Medulla oblongata (tissue), 1 donor: Measurements from ENCODE around the gene RPTOR.
A peak's percentile ranks its signal among the peaks of the same experiment; 100 is the strongest.
"Not testable (repeated sequence)": the region's sequence is repeated elsewhere in the genome, so short reads cannot be mapped to it uniquely, and the experiment has no call there.

ENCODE experiments used
- DNase-seq: peaks from one replicate; pipeline ENCODE4 v3.0.0-alpha.2; 2015; ENCODE audit errors: extremely low spot score

The RPTOR gene

GRCh38 chr17:80513892-80514291, 30.7 kb upstream of the RPTOR start:
- DNase-seq: no peak

GRCh38 chr17:80516171-80516932, 28.3 kb upstream of the RPTOR start:
- no peak for DNase-seq

DNA sequence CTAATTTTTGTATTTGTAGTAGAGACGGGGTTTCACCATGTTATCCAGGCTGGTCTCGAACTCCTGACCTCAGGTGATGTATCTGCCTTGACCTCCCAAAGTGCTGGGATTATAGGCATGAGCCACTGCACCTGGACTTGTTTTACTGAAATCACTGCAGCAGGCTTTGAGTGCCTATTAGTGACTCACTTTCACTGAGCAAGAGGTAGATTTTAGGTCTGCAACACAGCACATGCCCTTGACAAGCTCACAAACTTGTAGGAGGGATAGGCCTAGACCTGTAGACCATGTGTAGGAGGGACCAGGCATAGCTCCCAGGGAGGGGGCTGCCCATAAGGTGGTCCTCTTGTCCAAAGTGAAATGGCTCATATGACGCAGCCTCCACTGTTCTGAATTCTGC, 27.0 kb upstream of the RPTOR start:
- no peak for DNase-seq

DNA sequence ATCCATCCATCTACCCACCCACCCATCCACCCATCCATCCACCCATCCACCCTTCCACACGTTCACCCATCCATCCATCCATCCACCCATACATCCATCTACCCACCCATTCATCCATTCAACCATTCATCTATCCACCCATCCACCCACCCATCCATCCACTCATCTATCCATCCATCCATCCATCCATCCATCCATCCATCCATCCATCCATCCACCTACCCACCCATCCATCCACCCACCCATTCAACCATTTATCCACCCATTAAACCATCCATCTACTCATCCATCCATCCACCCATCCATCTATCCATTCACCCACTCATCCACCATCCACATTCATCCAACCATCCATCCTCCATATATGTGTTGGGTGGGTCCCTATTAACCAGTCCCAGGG, 26.2 kb upstream of the RPTOR start:
- no peak for DNase-seq

GRCh38 chr17:80519091-80519781, 25.4 kb upstream of the RPTOR start:
- DNase-seq: no peak

GRCh38 chr17:80520810-80521455, 23.7 kb upstream of the RPTOR start:
- DNase-seq: no peak

- no peak for DNase-seq
Observed at GRCh38 chr17:80523054-80523744, 21.4 kb upstream of the RPTOR start.

DNA sequence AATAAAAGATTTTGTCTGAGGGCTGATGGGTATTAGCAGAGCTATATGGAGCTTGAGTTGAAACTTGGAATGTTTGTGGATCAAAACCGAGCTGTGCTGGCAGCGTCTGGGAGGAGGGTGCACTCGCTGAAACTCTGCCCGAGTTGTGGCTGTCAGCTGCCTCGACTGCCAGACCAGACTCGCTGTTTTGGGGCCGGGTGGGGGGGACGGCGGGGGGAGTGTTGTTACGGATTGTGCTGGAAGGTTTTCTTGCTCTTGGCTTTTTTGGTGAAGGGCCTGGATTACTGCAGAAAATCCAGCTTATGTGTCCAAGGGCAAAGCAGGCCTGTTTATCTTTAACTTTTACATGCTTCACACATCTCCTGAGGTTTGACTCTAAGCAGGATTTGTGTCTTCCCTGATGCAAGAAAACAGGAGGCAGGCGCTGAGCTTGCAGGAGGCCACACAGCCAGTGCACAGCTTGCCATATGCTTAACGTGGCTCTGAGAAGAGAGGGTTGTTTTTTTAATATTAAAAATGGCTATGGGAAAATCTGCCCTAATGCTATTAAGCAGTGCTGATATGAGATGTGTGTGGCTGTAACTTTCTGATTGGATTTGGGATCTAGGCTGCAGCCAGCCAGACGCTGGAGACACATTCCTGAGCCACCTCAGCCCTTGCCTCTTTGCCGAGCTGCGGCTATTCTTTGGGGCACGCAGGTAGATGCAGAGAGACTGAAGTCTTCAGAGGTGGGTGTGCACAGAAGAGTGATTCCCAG, 20.5 kb upstream of the RPTOR start:
- no peak for DNase-seq

DNA sequence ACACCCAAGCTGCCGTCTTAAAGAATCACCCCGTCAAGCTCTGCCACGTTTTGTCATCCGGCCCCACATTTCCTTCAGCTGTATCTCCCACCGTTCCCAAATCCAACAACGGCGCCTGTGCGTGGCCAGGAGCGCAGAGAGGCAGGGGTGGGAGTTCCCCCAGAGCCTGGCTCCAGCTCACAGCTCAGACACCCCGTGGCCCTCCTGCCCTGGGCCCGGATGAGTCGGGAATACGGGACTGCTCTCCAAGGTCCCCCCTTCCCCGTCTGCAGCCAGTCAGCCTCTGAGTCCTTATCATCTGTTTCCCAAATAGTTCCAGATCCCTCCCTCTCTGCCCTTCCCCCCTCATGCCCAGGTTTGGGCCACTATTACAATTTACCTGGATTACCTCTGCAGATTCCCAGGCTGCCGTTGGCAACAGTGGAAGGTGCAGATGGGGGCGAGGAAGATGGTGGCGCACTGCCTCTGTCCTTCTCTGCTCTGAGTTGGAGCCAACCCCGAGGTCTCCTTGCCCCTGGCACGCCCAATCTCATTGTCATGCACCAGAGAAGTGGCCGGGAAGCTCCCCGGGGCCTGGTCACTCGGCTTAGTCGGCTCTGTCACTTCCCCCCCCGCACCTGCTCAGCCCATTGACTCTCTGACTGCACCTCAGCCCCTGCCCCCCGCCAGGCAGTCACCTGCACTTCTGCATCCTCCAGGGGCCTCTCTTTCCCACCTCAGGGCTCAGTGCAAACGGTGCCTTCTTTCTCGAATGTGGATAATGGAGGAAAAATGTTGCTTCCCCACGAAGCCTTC, 18.3 kb upstream of the RPTOR start:
- no peak for DNase-seq

DNA sequence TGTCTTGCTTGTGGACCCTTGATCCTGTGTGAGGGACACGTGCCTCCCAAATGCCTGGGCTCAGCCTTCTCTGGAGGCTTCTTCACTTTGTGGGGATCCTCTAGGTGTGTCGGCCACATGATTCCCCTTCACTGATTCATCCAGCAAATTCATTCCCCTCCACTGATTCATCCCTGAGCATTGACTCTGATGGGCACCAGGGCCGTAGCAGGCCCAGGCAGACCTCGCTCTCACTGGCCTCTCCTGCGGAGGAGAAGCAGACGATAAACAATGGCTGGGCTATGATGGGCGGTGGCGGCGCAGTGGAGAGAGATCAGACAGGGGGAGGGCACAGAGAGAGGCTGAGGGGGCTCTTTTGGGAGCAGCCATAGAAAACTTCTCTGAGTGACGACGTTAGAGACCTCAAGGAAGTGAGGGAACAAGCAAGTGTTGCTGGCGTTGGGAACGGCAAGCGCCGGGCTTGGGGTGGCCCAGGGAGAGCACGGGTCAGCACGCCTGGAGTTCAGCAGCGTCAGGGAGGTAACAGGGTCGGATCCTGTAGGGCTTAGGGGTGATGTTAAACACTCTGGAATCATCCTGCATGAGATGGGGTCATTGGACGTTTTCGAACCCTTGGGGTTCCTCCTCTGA, 17.5 kb upstream of the RPTOR start:
- no peak for DNase-seq

DNA sequence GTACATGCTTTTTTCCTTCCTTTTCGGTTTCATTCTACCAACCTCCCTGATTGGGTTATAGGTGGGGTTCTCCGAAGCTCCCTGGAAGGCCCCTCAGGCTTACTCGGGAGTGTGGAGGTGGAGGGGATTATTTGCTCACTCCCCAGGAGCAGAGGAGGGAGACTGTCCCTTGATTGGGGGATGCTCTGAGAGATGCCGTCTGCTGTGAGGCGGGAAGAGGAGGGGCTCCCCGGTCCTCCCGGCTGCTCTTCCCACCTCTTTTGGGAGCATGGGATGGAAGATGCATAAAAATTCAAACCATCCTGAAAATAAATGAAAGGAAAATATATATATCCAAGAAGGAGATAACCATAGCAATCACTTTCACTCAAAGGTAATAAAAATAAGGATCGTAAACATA, 16.1 kb upstream of the RPTOR start:
- DNase-seq: no peak

DNA sequence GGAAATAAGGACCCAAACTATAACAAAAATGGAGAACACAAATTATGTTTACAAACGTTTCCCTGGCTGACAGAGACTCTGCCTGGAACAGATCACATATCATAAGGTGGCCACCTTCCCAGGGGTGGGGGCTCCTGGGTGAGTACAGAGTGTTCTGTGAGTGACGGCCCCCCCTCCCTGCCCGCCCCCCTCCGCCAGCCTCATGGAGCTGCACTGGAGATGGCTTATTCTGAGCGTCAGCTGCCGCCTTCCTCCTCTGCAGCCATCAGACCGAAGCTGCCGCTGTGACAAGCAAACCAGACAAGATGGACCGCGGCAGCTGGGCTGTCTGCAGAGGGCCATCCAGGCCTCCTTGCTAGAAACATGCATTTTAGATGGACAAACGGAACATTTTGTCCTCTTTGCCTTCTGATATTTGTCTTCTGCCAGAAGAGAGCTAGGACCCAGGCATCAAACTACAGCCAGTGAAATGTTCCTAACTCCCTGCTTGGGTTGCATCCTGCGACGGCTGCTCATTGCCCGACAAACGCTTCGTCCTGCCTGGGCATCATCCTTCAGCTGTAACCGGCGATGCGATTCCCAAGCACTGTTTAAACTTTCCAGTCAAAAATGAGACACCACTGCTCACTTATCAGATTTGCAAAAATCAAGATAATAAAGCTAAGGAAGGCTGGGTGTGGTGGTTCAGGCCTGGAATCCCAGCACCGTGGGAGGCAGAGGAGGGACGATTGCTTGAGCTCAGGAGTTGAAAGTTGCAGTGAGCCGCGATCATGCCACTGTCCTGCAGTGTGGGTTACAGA, 15.3 kb upstream of the RPTOR start:
- no peak for DNase-seq

DNA sequence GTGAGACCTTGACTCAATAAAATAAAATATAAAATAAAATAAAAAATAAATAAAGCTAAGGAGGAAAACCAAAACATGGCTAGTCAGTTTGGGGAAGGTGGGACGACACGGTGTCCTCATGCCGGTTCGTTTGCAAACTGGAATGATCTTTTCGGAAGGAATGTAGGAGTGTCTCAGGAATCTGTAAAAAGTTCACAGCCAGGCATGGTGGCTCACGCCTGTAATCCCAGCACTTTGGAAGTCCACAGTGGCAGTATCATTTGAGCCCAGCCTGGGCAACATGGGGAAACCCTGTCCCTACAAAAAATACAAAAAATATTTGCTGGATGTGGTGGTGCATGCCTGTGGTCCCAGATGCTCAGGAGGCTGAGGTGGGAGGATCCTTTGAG, 14.7 kb upstream of the RPTOR start:
- no peak for DNase-seq

GRCh38 chr17:80531400-80531799, 13.2 kb upstream of the RPTOR start:
- DNase-seq: no peak

DNA sequence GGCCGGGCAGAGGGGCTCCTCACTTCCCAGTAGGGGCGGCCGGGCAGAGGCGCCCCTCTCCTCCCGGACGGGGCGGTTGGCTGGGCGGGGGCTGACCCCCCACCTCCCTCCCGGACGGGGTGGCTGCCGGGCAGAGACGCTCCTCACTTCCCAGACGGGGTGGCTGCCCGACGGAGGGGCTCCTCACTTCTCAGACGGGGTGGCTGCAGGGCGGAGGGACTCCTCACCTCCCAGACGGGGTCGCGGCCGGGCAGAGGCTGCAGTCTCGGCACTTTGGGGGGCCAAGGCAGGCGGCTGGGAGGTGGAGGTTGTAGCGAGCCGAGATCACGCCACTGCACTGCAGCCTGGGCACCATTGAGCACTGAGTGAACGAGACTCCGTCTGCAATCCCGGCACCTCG, 7.3 kb upstream of the RPTOR start:
- DNase-seq: not testable (repeated sequence)

GRCh38 chr17:80538484-80538883, 6.2 kb upstream of the RPTOR start:
- no peak for DNase-seq

DNA sequence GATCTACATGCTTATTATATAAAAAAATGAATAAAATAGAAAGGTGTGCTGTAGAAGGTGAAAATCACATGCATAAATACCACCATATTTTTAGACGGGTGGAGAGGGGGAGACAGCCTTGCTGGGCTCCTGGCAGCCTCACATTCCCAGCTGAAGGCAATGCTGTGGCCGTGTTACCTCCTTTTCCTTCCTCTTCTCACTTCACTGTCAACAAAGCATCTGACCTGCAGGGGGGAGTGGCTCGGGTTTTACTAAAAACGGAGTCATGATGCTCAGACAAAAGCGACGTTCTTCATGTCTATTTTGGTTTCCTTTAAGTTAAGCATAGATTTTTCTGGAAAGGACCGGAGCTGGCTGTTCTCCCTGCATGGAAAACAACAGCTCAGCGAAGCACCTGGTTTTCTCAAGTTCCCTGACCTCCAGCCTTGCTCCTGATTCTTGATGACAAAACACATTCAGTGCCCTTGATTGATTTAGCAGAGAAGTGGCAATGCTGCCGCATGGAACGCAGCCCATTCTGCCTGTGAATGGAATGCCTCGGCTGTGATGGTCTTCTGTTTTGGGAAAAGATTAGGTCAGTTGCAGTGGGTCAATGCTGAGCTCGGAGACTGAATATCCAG, 5.5 kb upstream of the RPTOR start:
- peak; percentile 6 for DNase-seq

- DNase-seq: no peak
Observed at GRCh38 chr17:80545499-80545826, 825 bp downstream of the RPTOR start.

DNA sequence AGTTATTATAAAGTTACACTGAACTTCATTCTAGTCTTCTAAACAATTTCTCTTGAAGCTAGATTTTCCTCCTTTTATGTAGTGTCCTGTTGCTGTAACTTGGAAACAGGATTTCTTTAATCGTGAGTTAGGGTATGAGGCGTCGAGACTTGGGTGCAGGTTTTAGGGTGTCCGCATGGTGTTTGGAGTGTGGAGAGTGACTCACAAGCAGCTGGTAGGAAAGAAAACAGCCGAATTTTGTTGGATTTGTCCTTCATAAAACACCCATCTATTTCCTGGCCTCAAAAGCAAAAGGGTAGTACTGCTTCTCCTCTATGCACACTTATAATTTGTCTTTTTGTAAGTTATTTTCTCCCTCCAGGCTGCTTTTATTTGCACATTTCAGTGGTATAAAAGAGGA, 1.6 kb downstream of the RPTOR start:
- no peak for DNase-seq
